HG03575 (cell line): ENCODE results near the gene STAT1.
"Not testable (repeated sequence)": the region's sequence is repeated elsewhere in the genome, so short reads cannot be mapped to it uniquely, and the experiment has no call there.

ENCODE experiments used
- ATAC-seq: cut with Tn5 transposase; IDR thresholded peaks from one replicate; pipeline ENCODE4 v1.9.1; 2021; ENCODE audit not compliant: unreplicated experiment, insufficient number of reproducible peaks, low FRiP score; ENCODE audit errors: extremely low read depth

The STAT1 gene

DNA sequence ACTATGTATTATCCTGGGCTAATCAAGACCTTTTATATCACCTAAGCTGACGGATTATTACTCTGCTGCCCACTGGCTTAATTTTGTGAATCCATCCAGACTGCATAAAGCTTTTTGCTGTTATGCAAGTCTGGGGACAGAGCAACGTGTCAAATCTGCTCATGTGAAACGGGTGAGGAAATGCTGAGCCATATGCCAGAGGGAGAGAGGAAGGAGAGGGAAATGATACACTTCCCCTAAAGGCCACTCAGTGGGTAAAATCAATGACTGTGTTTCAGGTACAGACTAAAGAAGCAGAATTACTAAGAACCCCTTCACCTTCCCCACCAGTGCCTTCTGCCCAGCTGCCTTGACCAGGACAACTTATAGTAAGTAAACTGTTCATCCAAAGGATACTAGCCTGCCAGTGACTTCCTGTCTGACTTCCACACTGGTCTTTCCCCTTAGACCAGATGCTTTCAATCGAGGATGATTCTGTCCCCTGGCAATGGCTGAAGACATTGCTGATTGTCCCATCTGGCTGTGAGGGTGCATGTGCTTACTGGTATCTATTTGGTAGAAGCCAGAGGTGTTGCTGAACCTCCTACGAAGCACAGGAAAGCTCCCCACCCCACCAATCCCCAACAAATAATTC lies 43.0 kb downstream of the STAT1 start:
- ATAC-seq = no peak

DNA sequence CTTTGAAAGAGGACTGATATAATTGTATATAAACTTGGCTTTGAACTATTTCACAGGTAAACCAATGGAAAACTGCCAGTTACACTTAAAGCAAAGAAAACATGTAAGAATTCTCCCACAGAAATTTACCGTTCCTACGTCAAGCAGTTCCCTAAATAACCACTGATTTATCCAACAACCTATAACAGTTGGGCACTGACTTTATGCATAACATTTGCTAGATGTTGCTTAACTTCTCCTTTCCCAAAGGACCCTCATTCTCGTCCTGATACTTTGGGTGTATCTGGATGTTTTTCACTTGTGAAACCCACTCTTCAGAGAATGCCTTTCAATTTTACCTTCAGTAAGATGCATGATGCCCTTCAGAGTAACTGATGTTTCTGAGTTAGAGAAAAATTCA lies 43.8 kb downstream of the STAT1 start:
- no peak for ATAC-seq

DNA sequence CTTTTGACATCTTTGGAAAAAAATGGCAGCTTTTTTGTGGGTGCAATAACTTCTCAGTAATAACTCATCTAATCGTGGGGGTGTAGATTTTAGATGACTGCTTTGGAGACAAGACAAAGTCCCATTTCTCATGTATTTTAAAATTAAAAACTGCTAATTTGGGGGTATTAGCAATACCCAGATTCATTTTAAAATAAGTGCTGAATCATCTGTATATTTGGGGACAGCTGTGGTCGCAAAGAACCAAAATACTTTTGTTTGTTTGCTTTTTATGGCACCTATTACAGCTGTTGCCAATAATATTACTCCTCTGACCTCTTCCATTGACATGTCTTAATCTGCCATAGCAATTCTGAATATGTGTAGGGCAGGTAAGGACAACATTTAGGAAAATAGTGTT lies 45.4 kb downstream of the STAT1 start:
- no peak for ATAC-seq

- ATAC-seq = no peak
These were observed 48.3 kb downstream of the STAT1 start for GRCh38 chr2:190965580-190966222.

DNA sequence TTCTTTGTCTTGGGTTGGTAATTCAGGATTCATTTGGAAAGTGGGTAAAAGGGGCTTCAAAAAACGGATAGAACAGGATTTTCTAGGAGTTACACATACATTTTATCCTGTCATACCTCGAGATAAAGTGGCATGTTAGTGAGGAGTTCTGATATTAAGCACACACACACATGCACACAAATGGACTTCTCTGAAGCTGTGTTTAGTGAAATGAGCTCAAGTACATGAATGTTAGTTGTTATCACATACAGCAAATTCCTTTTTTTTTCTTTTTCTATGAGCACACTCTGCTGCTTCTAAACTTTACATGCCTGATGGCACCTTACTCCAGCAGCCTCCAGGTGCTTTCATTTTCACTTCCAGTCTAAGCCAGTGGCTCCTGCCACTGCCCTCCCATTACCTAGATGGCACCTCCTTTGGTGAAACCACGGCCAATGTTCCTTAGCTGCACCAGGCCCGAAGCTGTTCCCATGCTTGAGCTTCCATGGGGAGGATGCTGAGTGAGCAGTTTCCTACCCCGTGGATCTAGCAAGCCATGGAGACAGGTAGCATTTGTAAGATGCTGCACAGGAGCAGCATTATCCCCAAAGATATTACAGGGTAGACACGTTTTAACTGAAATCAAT lies 49.7 kb downstream of the STAT1 start:
- no peak for ATAC-seq

- no peak for ATAC-seq
These were observed 50.9 kb downstream of the STAT1 start for GRCh38 chr2:190963088-190963487.

GRCh38 chr2:190961918-190962487 lies 52.0 kb downstream of the STAT1 start:
- ATAC-seq = no peak

- ATAC-seq = not testable (repeated sequence)
These were observed 52.9 kb downstream of the STAT1 start for GRCh38 chr2:190961117-190961516.

DNA sequence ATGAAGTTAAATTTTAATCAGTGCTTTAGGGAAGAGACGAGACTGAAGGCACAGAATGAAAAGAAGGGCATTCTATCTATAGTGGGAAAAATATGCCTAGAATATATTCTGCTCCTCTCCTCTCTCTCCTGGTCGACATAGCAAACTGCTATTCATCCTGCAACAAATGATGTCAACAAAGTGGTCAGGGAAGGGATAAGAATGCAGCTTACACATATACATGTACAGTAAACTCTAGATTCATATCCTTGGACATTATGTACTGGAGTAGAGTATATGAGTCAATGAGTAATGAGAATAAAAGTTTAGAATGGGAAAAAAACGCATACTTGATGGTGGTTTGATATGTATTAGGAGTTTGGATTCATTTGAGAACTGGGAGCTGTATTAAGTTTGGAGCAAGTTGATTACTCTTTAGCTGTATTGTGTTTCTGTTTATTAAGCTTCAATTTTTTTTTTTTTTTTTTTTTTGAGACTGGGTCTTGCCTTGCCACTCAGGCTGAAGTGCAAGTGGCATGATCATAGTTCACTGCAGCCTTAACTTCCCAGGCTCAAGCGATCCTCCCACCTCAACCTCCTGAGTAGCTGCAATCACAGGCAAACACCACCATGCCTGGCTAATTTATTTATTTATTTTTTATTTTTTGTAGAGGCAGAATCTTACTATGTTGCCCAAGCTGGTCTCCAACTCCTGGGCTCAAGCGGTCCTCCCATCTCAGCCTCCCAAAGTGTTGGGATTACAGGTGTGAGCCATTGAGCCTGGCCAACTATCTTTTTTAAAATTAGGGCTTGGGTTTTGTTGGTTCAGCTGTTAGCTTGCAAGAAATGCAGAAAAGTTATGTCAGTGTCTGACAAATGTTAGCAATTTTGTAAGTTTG lies 53.8 kb downstream of the STAT1 start:
- no peak for ATAC-seq

GRCh38 chr2:190953257-190953656 lies 60.7 kb downstream of the STAT1 start:
- ATAC-seq = no peak

DNA sequence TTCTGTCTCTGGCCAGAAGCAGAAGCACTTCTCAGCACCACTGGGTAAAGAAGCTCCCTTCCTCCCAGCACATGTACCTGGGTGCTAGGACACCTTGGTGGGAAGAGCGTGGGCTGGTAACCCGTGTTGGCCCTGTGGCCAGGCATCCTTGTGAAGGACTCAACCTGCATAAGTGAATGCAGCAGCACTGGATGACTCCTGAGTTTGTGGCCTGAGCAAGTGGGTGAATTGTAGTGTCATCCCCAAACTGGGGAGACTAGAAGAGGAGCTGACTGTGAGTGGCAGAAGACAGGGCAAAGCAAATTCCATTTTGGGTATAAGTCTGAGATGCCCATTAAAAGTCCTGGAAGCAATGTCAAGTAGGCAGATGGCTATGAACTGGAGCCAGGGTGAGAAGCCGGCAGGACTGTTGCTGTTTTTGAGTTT lies 63.4 kb downstream of the STAT1 start:
- ATAC-seq = no peak

DNA sequence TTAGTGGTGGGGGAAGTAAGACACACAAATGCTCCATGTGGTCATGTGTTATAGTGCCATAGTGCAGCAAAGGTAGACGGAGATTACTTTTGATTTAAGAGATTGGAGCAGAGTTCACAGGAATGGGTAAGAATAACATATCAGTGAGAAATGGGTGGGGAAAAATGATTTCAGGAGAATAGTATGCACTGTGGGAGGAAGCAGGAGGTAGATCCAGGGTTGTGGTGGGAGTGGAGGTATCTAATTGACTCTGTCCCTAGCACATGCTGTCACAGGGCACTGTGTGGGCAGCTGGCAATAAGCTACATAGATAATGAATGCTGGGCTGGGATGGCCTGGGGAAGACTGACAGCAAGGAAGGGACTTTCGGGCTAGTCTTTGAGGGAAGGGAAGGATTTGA lies 65.3 kb downstream of the STAT1 start:
- ATAC-seq = no peak

GRCh38 chr2:190947711-190948251 lies 66.2 kb downstream of the STAT1 start:
- peak; percentile 58 for ATAC-seq

DNA sequence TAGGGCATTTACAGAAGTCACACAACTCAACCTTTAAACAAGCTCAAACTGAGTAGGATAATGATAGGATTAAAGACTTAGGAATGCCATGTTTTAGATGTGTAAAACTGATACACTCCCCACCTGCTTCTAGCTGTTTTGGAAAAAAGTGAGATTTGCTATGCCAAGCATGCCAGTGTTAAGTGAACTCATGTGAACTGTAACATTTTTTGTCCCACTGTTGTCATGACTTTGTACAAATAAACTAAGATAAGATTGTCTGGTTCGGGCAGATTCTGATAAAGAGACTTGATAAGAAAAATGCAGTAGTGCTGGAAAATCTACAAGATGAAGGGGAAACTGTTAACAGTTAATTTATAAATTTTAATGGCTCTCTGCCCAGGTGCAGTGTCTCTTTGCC lies 66.8 kb downstream of the STAT1 start:
- ATAC-seq = no peak

- ATAC-seq = no peak
These were observed 70.3 kb downstream of the STAT1 start for GRCh38 chr2:190943706-190944105.

DNA sequence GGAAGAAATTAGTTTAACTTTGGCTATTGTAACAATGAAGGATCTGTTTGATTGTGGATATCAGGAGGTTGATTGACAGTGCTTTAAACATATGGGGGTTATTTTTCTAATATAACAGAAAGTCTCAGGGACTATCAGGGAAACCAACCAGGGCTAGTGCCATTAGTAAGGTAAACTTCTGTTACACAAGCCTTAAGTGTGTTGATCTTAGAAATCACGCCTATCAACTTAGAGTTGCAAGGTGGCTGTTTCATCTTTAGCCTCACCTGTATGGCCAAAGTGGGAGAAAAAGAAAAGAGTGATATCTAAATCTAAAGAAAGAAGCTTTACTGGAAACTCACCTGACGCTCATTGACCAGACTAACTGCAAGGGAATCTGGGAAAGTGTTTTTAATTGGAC lies 71.3 kb downstream of the STAT1 start:
- no peak for ATAC-seq

DNA sequence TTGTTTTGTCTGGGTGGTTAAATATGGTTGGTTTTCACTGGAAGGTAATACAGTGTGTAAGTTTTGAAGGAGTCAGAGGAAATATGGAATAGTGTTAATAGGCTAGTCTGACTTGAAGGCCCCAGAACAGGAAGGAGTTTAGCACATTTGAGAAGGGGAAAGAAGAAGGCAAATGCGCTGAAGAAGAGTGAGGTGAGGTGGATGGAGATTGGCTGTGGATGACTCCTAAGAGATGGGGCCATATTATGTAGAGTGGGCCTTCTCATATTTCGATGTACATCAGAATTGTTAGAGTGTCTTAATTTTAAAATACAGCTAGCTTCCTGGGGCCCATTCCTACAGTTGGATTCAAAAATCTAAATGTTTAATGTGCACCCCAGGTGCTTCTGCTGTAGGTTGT lies 72.4 kb downstream of the STAT1 start:
- no peak for ATAC-seq

- no peak for ATAC-seq
These were observed 73.5 kb downstream of the STAT1 start for GRCh38 chr2:190940454-190940853.

DNA sequence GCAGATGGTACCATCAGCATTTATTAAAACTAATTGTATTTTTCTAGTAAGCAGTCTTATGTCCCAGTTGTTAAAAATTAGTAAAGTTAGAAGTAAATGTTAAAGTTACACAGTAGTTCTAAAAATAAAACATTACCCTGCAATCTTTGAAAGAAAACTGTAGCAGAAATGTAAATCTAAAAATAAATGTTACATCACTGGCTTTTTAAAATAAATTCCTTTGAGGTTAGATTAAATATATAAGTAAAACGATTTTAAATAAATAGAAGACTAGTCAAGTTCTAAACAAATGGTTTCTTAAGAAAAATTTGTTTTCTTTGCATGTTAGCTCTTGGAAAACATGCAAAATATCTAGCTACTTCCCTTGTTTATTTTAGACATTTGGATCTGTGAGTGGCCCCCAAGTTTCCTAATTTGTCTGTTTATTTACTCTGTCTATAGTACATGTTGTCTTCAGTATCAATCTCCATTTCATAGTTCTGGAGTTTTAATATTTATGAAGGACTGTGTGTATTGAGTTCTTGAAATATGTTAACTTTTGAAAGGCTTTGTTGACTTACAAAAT lies 75.1 kb downstream of the STAT1 start:
- ATAC-seq = no peak
